ENCODE measurements around the gene SCAP.
"Not testable (repeated sequence)": the region's sequence is repeated elsewhere in the genome, so short reads cannot be mapped to it uniquely, and the experiment has no call there.

Gene SCAP

GRCh38 chr3:47480267-47480666, 4.5 kb upstream of the SCAP start:
- not testable (repeated sequence) for DNase-seq

DNA sequence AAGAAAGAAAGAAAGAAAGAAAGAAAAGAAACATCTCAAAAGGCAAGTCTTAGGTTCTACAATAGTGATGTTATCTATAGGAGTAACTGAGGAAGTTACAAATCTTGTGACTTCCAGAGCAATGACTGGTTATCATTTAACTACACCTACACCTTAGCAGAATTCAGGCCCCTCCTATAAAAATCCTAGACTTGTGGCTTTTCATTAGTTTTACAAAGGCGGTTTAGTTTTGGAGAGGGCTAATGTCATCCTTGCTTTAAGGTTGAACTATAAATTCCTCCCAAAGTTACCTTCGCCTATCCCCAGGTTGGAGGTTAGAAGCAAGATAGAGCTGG, 4.1 kb upstream of the SCAP start:
- no peak for DNase-seq

- no peak for DNase-seq
These were observed 2.3 kb upstream of the SCAP start for GRCh38 chr3:47478022-47478421.

GRCh38 chr3:47476644-47477199, 981 bp upstream of the SCAP start:
- no peak for DNase-seq

DNA sequence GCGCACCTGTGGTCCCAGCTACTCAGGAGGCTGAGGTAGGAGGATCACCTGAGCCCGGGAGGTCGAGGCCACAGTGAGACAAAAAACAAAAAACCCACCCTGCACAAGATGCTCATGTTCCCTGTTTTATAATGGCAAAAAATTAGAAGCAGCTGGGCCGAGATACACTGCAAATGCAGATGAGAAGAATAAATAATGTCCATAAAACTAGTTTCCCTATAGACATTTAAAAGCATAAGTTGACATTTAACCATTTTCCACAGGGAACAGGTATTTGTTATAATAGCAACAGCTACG, 537 bp upstream of the SCAP start:
- no peak for DNase-seq

DNA sequence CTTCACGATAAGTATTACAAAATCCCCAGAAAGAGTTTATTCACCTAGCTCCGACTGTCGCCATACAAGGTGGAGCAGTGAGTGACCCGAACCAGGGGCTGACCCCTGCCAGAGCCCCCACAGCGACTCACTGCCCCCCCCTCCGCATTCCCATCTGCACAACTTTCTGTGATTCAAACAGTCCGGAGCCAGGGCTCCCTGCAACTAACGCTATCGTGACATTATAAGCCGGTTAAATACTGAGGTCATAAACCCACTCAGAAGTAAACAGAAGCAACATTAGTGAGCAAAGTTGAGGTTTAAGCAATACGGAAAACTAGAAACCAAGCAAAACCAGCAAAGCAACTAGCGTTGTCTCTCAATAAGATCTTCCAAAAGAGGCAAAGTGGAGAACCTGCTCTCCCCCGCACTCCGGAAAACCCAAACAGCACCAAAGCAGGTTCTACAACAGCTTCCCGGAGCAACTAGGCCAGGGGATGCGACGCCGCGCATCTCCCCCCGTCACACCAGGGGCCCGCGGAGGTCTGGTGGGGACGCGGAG, 642 bp downstream of the SCAP start:
- no peak for DNase-seq

GRCh38 chr3:47473391-47473790, 2.4 kb downstream of the SCAP start:
- no peak for DNase-seq

DNA sequence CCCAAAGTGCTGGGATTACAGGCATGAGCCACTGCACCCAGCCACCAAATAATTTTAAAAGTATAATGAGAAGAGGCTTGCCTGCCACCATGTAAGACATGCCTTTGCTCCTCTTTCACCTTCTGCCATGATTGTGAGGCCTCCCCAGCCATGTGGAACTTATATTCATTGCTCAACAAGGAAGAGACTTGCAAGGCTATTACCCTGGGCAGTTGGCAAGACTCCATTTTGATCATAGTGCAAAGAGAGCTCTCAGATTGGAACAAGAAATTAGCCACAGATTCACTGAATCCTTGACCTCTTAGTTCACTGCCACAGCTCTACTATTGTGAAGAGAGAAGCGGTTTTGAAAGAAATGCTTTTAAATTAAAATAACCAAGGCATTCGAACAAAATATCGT, 6.1 kb downstream of the SCAP start:
- DNase-seq = no peak

DNA sequence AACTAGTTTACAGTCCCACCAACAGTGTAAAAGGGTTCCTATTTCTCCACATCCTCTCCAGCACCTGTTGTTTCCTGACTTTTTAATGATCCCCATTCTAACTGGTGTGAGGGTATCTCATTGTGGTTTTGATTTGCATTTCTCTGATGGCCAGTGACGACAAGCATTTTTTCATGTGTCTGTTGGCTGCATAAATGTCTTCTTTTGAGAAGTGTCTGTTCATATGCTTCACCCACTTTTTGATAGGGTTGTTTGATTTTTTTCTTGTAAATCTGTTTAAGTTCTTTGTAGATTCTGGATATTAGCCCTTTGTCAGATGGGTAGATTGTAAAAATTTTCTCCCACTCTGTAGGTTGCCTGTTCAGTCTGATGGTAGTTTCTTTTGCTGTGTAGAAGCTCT, 7.4 kb downstream of the SCAP start:
- DNase-seq = not testable (repeated sequence)

GRCh38 chr3:47464588-47464987, 11.2 kb downstream of the SCAP start:
- DNase-seq = no peak

DNA sequence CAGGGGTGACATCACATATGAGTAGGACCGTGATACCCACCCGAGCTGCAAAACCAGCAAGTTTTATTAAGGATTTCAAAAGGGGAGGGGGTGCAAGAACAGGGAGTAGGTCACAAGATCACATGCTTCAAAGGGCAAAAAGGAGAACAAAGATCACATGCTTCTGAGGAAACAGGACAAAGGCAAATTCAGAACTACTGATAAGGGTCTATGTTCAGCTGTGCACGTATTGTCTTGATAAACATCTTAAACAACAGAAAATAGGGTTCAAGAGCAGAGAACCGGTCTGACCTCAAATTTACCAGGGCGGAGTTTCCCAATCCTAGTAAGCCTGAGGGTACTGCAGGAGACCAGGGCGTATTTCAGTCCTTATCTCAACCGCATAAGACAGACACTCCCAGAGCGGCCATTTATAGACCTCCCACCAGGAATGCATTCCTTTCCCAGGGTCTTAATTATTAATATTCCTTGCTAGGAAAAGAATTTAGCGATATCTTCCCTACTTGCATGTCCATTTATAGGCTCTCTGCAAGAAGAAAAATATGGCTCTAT, 16.1 kb downstream of the SCAP start:
- DNase-seq = not testable (repeated sequence)

GRCh38 chr3:47456984-47457383, 18.8 kb downstream of the SCAP start:
- DNase-seq = no peak

DNA sequence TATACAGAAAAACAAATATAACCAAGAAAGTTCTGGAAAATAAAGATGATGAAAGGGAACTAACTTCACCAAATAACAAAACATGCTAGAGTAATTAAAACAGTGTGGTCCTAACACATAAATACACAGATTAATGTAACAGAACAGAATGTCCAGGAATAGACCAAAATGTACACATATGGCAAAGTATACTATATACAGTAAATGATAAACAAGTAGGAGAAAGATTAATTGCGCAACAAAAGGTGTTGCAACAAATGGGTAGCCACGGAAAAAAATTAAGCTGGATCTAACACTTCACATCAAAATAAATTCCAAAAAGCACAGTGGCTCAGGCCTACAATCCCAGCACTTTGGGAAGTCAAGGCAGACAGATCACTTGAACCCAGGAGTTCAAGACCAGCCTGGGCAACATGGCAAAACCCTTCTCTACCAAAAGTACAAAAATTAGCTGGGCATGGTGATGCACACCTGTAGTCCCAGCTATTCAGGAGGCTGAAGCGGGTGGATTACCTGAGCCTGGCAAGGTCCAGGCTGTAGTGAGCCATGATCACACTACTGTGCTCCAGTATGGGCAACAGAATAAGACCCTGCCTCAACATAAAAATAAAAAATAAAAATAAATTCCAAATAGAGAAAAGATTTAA, 19.8 kb downstream of the SCAP start:
- DNase-seq = no peak

DNA sequence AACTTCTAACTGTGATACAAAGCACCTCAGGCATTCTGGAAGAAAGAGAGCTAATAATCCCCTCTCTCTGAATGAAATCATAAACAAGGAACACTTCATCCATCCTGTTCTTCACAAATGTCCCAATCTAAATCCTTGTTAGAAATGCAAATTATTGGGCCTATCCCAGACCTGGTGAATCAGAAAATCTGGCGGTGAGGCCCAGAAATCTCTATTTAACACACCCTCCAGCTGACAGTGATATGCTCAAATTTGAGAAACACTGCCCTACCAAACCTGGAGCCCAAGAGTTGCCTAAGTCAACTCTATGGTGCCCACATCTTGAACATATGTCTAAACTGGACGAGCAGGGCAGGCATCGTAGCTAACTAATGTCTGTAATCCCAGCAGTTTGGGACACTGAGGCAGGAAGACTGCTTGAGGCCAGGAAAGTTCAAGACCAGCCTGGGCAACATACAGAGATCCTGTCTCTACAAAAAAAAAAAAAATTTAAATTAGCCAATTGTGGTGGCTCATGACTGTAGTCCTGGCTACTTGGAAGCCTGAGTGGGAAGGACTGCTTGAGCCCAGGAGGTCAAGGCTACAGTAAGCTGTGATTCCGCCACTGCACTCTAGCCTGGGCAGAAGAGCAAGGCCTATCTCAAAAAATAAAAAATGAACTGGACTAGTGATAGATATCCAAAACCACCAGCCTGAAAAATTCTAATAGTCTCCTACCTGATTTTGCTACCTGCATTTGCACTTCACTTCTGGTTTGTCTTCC, 23.1 kb downstream of the SCAP start:
- DNase-seq = no peak

DNA sequence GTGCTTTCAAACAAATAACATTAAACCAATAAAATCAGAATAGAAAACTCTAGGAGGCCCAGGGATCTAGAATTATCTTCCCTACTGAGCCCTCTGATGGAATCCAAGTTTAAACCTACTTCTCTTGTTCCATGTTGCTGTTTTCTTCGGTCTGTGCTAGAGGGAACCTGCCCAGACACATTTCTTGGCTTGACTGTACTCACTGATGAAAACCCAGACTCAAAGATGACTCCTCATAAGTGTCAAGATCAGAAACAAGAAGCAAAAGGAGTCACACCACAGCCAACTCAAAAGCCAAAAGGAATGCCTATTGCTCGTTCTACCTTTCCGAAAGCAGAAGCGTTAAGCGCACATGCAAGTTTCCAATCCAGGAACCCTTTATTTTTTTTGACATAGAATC, 31.6 kb downstream of the SCAP start:
- DNase-seq = no peak

DNA sequence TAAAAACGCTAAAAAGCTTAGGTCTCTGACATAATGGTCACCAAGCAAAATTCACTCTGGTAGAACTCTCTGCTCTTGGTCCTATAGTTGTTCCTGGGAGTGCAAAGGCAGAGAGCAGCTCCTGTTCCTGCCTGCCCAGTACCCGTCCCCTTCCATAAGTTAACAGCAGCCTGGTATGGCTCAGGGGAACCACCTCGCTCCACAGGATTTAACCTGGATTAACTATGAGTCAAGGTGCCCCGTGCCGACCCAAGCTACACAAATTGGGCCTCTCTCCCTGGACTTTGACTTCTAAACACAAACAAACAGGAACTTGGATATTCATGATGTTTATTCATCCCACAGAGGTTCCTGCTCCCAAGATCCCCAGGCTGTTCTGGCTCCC, 32.1 kb downstream of the SCAP start:
- no peak for DNase-seq

DNA sequence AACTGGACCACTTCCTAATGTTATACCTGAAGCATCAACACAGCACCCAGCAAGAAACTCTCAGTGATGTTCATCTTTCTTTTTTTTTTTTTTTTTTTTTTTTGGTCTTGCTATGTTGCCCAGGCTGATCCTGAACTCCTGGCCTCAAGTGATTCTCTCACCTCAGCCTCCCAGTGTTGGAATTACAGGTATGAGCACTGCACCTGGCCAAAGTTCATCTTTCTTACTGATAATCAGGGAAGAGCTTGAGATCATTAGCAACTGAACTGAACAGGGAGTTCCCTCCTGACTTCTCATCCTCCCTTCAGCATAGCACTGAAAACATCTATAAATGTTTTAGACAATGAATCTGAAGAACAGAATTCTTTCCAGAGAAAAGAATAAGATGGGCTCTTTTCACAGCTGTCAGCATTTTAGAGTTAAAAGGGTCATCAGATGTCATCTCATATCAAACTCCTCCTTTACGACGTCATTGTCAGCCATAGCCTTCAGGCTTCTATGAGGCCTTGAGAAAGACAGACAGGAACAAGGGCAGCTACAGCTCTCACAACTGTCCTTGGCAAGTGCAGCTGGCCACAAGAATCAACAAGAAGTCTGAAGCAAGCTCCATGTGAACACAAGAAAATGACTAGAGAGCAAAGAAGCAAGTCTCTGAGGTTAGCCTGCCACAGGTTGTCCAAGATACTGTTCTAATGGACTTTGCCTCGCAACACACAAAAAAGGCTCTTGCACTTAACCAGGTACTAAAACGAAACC, 33.8 kb downstream of the SCAP start:
- no peak for DNase-seq

- DNase-seq = no peak
These were observed 35.6 kb downstream of the SCAP start for GRCh38 chr3:47440131-47440530.

GRCh38 chr3:47436180-47436579, 39.6 kb downstream of the SCAP start:
- DNase-seq = no peak

- DNase-seq = no peak
These were observed 40.9 kb downstream of the SCAP start for GRCh38 chr3:47434849-47435248.

GRCh38 chr3:47433796-47434195, 41.9 kb downstream of the SCAP start:
- no peak for DNase-seq

GRCh38 chr3:47432673-47433072, 43.1 kb downstream of the SCAP start:
- DNase-seq = no peak

DNA sequence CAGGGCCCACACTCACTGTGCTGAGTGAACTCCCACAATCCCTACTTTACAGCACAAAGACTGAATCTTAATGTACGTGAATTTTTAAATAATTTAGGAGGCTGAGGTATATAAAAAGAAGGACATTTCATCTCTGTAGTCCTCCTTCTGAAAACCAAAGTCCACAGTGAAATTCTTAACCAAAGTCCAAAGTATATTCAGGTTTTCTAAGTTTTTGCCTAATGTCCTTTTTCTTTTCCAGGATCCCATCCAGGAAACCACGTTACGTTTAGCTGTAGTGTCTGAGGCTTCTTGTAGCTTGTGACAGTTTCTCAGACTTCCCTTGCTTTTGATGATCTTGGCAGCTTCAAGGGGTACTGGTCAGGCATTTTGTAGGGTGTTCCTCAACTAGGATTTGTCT, 44.5 kb downstream of the SCAP start:
- no peak for DNase-seq

DNA sequence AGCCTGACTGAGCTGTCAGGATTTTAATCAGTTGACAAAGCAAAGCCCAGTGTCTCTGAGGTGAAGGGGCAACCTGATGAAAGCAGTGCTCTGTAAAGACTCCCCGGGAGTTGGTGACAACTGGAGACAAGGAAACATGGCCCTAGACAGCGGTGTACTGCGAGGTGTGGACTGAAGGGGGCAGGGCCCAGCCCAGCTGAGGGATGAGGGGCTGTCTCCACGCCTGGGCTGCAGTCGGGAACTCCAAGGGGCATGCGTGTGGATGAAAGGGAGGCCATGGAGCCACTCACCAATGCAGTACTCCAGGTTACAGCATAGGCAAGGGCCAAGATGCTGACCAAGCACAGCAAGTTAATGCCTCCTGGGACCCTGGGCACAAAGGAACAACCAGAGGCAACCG, 45.1 kb downstream of the SCAP start:
- DNase-seq = no peak

Data from NCI-H1092 treated with DMSO at 0.1 percent for 48 hours (cell line).